Measurements from ENCODE around the gene SEMA3D.

- TF ChIP-seq CTCF (IDR thresholded peaks at IDR 0.05 in 2 of 3, conservative IDR thresholded peaks at IDR 0.05 in 1 of 3; ENCODE audit: borderline replicate concordance in 1 of 3, insufficient read depth in 1 of 3, low read depth in 2 of 3, low read length in 2 of 3), result no peak
- TF ChIP-seq EZH2phosphoT487 (IDR thresholded peaks at IDR 0.05; ENCODE audit: borderline replicate concordance), result no peak
- no peak for TF ChIP-seq EZH2 (IDR thresholded peaks at IDR 0.05)
- TF ChIP-seq MAX (IDR thresholded peaks at IDR 0.05), result no peak
- TF ChIP-seq REST (IDR thresholded peaks at IDR 0.05; ENCODE audit: low read depth), result no peak
- TF ChIP-seq SIN3A (IDR thresholded peaks at IDR 0.05; ENCODE audit: low read depth), result no peak
Observed at GRCh38 chr7:85001495-85002345, 185.1 kb downstream of the SEMA3D start.
